ENCODE results near the gene ZNF280A.
"Not testable (repeated sequence)": the region's sequence is repeated elsewhere in the genome, so short reads cannot be mapped to it uniquely, and the experiment has no call there.

The ZNF280A gene

DNA sequence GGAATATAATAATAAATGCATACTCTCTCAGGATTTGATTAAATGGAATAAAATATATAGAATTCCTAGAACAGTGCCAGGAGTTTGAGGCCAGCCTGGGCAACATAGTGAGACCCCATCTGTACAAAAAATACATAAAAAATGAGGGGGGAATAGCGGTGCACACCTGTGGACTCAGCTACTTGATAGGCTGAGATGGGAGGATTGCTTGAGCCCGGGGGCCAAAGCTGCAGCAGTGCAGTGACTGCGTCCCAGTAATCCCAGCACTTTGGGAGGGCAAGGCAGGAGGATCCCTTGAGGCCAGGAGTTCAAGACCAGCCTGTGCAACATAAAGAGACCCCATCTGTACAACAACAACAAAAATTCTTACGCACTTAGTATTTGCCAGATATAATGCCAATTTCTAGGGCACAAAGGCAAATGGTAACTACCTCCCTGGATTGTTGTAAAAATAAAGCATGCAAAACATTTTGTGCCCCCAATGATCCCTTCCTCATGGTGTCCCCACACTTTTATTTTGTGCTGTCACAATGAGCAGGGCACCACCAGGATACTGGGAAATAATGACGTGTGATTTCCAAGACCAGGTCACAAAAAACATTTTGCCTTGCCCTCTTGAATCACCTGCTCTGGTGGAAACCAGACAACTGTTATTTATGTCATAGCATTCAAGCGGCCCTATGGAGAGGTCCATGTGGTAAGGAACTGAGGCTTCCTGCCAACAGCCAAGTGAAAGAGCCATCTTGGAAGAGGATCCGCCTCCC lies 18.3 kb upstream of the ZNF280A start:
- DNase-seq, result no peak

DNA sequence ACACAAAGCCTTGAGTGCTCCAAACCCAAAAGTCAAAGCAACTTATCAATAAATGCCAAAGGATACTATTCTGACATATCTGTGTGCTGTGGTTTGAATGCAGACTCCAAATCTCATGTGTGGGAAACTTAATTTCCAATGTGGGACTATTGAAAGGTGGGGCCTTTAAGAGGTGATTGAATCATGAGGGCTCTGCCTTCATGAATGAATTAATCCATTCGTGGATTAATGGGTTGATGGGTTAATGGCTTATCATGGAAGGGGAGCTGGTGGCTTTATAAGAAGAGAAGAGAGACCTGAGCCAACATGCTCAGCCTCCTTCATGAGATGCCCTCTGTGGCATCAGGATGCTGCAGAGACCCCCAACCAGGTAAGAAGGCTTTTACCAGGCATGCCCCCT lies 16.8 kb upstream of the ZNF280A start:
- no peak for DNase-seq

DNA sequence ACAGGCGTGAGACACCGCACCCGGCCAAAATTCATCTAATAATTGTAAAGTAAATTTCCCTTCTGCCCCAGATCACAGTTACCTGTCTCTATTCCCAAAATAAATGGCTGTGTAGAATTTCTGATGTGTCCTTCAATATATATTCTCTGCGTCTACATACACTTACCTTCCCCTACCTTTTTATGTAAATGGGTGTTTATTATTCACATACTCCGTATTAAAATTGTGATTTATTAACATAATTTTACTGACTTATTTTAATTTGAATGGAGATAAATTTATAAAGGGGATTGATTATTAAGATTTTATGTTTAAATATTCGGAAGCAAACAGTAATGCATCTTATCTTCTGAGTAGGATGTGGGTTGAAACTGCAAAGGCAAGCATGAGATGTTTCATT lies 16.4 kb upstream of the ZNF280A start:
- no peak for DNase-seq

DNA sequence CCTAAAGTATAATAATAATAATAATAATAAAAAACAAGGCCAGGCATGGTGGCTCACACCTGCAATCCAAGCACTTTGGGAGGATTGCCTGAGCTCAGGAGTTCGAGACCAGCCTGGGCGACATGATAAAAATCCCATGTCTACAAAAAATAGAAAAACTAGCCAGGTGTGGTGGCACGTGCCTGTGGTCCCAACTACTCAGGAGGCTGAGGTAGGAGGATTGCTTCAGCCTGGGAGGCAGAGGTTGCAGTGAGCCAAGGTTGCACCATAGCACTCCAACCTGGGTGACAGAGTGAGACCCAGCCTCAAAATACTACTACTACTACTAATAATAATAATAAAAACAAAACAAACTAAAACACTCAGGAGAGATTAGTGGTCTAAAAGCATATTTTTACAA lies 15.6 kb upstream of the ZNF280A start:
- DNase-seq, result no peak

DNA sequence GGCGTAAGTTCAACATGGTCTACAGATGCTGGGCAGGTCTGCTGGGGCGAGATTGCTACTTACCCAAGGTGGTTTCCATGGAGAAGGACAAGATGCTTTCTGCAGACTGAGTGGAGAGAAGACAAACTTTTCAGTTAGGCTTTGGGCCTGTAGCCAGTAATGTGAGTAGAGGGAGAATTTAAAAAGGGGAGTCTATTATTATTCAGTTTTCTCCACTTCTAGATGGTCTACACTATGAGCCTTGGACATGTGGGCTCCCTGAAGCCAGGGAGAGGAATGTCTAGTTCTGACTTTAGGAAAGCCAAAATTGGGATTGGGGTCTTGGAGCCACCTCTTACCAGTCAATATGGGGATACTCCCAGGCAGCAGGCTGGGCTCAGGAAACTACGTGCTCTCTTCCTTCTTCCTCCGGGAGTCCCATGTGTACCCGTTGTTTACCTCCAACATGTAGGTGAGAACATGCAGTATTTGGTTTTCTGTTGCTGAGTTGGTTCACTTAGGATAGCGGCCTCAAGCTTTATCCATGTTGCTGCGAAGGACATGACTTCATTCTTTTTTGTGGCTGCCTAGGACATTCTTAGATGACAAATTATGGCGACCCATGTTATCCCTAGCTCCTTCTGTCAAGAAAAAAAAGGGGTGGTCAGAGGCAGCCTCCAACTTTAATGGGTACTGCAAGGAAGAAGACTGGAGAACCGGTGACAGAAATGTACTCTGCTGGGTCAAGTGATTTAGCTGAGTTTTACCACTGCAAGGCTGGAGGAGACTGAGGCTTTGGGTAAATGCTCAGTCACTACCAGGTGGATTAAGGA lies 14.7 kb upstream of the ZNF280A start:
- no peak for DNase-seq

DNA sequence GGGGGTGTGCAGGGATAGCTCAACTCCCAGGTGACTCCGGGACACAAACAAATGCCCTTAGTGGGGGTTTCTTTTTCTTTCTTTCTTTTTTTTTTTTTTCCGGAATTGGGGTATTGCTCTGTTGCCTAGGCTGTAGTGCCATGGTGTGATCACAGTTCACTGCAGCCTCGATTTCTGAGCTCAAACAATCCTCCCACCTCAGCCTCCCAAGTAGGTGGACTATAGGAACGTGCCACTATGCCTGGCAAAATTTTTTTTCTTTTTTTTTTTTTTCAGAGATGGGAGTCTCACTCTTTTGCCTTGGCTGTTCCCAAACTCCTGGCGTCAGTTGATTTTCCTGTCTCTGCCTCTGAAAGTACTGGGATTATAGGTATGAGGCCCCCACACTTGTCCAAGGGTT lies 13.8 kb upstream of the ZNF280A start:
- DNase-seq, result no peak

DNA sequence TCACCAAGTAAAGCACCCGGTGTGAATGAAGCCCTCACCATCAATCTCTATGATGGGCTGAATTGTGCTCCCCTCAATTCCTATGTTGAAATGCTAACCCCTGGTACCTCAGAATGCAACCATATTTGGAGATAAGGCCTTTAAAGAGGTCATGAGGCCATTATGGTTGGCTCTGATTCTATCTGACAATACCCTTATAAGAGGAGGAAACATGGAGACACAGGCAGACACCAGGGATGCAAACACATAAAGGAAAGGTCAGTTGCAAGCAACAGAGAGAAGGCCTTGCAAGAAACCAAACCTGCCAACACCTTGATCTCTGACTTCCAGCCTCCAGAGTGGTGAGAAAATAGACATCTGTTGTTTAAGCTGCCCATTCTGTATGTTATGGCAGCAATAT lies 13.3 kb upstream of the ZNF280A start:
- no peak for DNase-seq

DNA sequence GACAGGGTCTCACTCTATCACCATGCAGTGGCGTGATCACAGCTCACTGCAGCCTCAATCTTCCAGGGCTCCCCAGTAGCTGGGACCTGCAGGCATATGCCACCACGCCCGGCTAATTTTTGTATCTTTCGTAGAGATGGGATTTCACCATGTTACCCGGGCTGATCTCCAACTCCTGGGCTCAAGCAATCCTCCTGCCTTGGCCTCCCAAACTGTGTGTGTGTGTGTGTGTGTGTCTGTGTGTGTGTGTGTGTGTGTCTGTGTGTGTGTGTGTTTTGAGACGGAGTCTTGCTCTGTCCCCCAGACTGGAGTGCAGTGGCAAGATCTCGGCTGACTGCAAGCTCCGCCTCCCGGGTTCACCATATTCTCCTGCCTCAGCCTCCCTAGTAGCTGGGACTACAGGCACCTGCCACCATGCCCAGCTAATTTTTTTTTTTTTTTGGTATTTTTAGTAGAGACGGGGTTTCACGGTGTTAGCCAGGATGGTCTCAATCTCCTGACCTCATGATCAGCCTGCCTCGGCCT lies 12.5 kb upstream of the ZNF280A start:
- DNase-seq, result not testable (repeated sequence)

DNA sequence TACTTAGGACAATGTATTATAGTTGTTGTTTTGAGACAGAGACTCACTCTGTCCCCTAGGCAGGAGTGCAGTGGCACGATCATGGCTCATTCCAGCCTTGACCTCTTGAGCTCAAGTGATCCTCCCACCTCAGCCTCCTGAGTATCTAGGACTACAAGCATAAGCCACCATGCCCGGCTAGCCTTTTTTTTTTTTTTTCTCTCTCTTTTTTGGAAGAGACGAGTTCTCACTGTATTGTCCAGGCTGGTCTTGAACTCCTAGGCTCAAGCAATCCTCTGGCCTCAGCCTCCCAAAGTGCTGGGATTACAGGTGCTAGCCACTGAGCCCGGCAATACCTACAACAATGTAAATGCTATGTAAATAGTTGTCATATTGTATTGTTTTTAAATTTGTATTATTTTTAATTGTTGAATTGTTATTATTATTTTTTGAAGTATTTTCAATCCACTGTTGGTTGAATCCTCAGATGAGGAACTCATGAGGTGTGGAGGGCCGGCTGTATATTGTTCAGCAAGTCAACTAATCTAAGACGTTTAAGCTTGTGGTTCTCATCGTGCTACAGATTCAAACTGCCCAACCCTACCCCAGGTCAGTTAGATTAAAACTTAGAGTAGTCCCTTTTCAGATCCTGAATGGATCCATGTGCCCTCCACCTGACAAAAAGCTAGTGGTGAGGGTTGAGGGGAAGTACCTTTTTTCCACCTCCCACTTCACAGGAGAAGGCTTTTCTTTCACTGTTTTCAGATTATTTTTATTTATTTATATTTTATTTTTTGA lies 11.9 kb upstream of the ZNF280A start:
- DNase-seq, result no peak

DNA sequence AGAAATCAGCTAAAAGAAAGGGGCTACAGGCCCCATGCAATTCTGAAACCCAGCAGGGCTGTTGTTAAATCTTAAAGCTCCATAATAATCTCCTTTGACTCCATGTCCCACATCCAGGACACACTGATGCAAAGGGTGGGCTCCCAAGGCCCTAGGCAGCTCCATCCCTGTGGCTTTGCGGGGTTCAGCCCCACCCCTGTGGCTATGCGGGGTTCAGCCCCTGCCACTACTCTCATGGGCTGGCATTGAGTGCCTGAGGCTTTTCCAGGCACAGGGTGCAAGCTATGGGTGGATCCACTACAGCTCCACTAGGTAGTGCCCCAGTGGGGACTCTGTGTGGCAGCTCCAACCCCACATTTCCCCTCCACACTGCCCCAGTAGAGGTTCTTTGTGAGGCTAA lies 8.7 kb upstream of the ZNF280A start:
- DNase-seq, result no peak

DNA sequence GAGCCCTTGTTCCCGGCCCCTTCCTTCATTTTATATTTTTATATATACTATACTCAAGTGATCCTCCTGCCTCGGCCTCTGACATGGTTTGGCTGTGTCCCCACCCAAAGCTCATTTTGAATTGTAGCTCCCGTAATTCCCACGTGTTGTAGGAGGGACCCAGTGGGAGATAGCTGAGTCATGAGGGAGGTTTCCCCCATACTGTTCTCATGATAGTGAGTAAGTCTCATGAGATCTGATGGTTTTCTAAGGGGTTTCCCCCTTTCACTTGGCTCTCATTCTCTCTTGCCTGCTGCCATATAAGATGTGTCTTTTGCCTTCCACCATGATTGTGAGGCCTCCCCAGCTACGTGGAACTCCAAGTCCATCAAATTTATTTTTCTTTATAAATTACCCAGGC lies 7.2 kb upstream of the ZNF280A start:
- no peak for DNase-seq

DNA sequence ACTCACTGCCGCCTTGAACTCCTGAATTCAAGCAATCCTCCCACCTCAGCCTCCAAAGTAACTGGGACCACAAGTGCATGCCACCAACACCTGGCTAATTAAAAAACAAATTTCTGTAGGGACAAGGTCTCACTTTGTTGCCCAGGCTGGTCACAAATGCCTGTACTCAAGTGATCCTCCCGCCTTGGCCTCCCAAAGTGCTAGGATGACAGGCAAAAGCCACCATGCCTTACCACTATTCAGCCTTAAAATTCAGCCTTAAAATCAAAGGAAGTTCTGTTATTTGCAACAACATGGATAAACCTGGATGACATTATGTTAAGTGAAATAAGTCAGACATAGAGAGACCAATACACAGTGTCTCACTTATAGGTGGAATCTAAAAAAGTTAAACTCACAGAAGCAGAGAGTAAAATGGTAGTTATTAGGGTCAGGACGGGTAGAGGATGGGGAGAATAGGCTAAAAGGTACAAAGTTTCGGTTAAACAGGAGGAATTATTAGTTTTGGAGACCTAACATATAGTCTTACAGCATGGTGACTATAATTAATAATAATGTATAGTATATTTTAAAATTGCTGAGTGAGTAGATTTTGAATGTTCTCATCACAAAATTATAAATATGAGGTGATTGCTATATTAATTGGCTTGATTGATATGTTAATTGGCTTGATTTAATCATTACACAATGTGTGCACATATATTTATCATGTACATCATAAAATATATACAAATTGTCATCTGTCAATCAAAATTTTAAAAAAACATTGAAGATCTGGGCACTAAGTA lies 6.2 kb upstream of the ZNF280A start:
- DNase-seq, result no peak

DNA sequence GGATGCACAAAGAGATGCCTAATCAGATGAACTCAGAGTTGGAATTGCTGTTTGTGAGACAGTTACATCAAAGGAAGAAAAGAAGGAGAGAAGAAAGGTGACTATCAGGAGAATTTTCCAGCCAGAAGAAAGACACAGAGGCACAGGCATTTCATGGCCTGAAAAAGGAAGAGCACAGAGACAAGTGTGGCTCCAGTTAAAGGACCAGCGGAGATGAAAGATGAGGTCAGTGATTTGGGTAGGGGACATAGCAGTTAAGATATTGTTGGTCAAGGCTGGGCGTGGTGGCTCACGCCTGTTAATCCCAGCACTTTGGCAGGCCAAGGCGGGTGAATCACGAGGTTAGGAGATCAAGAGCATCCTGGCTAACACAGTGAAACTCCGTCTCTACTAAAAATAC lies 3.4 kb upstream of the ZNF280A start:
- DNase-seq, result no peak

DNA sequence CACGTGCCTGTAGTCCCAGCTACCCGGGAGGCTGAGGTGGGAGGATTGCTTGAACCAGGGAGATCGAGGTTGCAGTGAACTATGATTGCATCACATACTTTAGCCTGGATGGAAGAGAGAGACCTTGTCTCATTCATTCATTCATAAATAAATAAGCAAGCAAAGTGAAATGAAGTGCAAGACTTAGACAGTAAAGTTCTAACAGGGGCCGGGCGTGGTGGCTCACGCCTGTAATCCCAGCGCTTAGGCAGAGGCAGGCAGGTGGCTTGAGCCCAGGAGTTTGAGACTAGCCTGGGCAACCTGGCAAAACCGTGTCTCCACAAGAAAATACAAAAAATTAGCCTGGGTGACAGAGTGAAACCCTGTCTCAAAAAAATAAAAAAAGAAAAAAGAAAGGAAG lies 1.6 kb upstream of the ZNF280A start:
- DNase-seq, result no peak

DNA sequence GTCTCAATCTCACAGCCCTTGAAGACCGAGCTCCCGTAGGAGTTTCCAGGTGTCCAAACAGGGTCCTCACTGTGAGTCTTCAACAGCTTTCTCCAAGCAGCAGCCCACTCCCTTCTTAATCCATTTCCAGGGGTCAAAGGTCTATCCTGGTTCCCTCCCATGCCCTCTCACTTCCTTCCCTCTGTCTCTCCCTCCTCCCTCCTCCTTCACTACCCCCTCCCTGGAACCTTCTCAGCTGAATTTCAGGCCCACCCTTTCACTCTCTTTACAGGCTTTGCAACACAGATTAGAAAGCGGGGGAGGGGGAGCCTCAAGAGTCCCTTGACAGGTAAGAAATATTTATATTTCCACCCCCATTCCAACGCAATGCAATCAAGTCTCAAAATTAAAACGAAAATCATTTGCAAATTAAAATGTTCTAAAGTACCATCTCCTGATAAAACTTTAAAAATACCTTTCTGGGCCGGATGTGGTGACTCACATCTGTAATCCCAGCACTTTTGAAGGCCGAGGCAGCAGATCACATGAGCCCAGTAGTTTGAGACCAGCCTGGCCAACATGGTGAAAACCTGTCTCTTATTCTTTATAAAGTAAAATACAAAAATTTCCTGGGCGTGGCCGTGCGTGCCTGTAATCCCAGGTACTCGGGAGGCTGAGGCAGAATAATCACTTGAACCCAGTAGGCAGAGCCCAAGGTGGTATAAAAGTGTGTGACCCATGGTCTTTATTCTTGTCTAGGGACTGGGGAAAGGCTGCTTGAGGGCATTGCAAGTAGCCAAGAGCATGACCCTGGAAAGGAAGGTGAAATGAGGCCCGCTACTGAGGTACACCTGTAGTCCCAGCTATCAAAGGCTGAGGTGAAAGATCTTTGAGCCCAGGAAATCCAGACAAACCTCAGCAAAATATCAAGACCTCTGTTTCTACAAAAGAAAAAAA lies 865 bp upstream of the ZNF280A start:
- no peak for DNase-seq

DNA sequence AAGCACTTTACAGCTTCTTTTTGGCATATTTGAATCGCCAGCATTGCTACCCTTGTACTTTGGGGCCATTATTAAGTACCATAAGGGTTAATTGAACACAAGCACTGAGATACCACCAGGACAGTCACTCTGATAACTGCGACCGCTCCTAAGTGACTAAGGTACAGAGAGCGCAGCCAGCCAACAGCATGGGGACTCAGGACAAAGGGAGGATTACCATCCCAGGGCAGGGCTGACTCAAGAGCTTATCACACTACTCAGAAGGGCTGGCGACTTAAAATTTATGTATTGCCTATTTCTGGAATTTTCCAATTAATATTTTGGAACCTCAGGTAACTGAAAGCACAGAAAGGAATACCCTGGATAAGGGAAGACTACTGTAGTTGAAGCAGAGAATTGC lies 479 bp downstream of the ZNF280A start:
- DNase-seq, result no peak

DNA sequence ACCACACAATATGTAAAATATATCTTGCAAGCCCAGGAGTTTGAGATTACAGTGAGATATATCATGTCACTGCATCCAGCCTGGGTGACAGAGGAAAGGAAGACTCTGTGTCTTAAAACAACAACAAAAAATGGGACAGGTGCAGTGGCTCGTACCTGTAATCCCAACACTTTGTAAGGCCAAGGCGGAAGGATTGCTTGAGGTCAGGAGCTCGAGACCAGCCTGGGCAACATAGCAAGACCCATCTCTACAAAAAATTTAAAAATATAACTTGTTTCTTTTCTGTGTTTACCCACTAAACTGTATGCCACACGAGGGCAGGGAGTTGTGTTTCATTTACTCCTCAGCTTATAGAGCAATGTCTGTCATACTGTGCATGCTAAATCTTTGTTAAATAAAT lies 3.1 kb downstream of the ZNF280A start:
- DNase-seq, result no peak

DNA sequence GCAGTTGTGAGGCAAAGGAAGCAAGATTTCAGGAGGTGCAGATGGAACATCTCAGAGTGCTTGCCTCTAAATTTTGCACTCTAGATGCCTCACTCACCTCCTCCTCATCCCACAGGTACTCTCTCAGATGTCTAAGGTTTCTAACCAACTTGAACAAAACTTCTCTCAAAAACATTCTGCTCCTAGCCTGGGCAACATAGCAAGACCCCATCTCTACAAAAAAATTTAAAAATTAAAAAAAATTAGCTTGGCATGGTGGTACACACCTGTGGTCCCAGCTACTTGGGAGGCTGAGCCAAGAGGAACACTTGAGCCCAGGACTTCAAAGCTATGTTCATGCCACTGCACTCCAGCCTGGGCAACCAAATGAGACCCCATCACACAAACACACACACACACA lies 4.2 kb downstream of the ZNF280A start:
- no peak for DNase-seq

DNA sequence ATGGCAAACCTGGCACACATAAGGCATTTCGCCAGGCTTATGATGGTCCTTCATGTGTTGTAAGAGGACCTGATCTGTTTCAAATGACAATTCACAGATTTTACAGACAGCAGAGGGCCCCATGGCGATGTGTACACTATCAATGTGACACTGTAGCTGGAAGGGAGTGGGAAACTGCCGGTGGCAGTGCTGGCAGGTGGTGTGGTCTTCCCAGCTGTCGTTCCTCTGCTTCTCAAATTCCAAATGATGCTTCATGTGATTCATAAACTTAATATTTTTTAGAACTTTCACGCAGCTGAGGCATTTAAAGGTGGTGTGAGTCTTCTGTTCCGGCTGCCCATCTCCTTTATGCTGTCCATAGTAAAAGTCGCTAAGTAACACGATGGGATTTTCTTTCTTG lies 5.6 kb downstream of the ZNF280A start:
- DNase-seq, result not testable (repeated sequence)

DNA sequence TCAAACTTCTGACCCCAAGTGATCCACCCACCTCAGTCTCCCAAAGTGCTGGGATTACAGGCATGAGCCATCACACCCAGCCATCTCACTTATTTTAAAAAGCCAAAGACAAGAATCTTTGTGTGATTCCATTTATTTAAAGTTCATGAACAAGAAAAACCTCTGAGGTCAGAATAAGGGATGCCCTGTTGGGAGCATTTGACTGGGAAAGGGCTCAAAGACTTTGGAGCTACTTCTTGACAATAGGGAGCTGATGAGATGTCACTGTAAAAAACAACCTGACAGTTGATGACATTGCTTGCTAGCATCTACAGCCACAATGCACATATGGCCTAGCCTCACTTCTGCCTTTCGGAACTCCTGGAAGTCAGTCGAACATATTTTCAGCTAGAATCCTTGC lies 6.5 kb downstream of the ZNF280A start:
- no peak for DNase-seq

DNA sequence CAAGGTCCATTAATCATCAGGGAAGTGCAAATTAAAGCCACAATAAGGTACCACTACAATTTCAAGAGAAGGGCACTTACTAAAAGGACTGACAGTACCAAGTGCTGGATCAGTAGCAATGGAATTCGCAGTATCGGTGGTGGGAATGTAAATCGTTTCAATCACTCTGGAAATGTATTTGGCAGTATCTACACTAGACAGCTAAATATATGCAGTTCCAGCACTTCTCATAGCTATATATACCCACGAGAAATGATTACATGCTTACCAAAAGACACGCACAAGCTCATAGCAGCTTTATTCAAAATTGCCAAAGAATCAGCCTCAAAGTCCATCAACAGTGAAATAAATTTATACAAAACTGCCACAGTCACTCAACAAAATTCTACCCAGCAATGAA lies 7.1 kb downstream of the ZNF280A start:
- DNase-seq, result no peak

DNA sequence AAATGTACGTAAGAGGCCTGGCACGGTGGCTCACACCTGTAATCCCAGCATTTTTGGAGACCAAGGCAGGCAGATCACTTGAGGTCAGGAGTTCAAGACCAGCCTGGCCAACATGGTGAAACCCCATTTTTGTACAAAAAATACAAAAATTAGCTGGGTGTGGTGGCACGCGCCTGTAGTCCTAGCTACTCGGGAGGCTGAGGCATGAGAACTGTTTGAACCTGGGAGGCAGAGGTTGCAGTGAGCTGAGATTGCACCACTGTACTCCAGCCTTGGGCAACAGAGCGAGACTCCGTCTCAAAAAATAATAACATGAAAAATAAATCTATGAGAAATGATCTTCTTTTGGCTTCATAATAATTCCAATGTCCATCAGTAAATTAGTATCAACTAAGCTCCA lies 9.2 kb downstream of the ZNF280A start:
- not testable (repeated sequence) for DNase-seq
